ENCODE data around the gene WHAMM. TPM values are rescaled to one million over a fixed set of nuclear protein-coding genes. Genes with fewer than 3 reads are reported as not detected.

WHAMM gene
- total RNA-seq, 2 experiments from 2014 or later, result 86.4 to 87.7 TPM

DNA sequence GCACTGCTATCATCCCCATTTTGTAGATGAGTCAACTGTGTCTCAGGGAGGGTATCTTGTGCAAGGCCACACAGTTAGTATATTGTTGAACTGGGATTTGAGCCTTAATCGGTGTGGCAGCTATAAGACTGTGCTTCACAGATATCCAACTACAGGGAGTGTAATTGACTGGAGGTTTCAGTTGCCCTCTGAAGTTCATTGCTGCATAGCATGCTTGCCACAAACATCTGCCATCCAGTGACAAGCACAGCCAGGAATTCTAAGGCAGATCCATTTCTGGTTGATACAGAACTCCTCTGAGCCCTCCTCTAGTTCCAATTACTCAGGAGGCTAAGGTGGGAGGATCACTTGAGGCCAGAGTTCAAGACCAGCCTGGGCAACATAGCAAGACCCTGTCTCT is 19.9 kb upstream of the WHAMM start:
- peaks cover 0 to under 1% of the 10 kb centered on the region in 2 experiments for H3K9me3 ChIP-seq (ENCODE audit: control insufficient read depth in 1 of 2, insufficient read depth in 1 of 2, low read length in 2 of 2)
- no peaks in the 10 kb centered on the region for H3K27me3 ChIP-seq (ENCODE audit: control insufficient read depth in 1 of 2, insufficient read depth in 2 of 2, low read length in 2 of 2)
- H3K27ac ChIP-seq (ENCODE audit: low read depth in 1 of 2, low read length in 2 of 2), result no peak overlapping the region
- H3K4me3 ChIP-seq (ENCODE audit: low read length), result no peak overlapping the region
- H3K36me3 ChIP-seq (ENCODE audit: insufficient read depth, low read length), result no peaks in the 10 kb centered on the region
- peaks cover 5% of the 10 kb centered on the region for H3K9me3 Mint-ChIP-seq
- H3K4me1 ChIP-seq (ENCODE audit: insufficient read depth, low read length), result no peaks in the 10 kb centered on the region
- DNase-seq (no peak), ATAC-seq (ENCODE audit: poor library complexity) (no peak)
- H3K27ac Mint-ChIP-seq, result no peak overlapping the region
- TF ChIP-seq, protein P1, sequence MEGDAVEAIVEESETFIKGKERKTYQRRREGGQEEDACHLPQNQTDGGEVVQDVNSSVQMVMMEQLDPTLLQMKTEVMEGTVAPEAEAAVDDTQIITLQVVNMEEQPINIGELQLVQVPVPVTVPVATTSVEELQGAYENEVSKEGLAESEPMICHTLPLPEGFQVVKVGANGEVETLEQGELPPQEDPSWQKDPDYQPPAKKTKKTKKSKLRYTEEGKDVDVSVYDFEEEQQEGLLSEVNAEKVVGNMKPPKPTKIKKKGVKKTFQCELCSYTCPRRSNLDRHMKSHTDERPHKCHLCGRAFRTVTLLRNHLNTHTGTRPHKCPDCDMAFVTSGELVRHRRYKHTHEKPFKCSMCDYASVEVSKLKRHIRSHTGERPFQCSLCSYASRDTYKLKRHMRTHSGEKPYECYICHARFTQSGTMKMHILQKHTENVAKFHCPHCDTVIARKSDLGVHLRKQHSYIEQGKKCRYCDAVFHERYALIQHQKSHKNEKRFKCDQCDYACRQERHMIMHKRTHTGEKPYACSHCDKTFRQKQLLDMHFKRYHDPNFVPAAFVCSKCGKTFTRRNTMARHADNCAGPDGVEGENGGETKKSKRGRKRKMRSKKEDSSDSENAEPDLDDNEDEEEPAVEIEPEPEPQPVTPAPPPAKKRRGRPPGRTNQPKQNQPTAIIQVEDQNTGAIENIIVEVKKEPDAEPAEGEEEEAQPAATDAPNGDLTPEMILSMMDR (IDR thresholded peaks at IDR 0.05), result no peak
- ChIA-PET CTCF (no interaction called here), POLR2A (no interaction called here)
- intact Hi-C loops (cut with DNase I, micrococcal nuclease), result no loop called here
- H3K36me3 Mint-ChIP-seq (ENCODE audit: low read depth), result no peaks in the 10 kb centered on the region
- no peak overlapping the region for H3K4me3 Mint-ChIP-seq
- no peaks in the 10 kb centered on the region for H3K4me1 Mint-ChIP-seq (ENCODE audit: low read depth)
- no peaks in the 10 kb centered on the region for H3K27me3 Mint-ChIP-seq

GRCh38 chr15:82790321-82790720 is 19.1 kb upstream of the WHAMM start:
- ChIA-PET POLR2A (no interaction called here), CTCF (no interaction called here)
- no peak for ATAC-seq (ENCODE audit: poor library complexity)
- Histone ChIP-seq H3K9me3 (ENCODE audit: control insufficient read depth in 1 of 2, insufficient read depth in 1 of 2, low read length in 2 of 2) (peaks cover 0 to 4% of the 10 kb centered on the region in 2 experiments), H3K27me3 (ENCODE audit: control insufficient read depth in 1 of 2, insufficient read depth in 2 of 2, low read length in 2 of 2) (no peaks in the 10 kb centered on the region), H3K4me1 (ENCODE audit: insufficient read depth, low read length) (no peaks in the 10 kb centered on the region), H3K27ac (ENCODE audit: low read depth in 1 of 2, low read length in 2 of 2) (no peak overlapping the region), H3K4me3 (ENCODE audit: low read length) (no peak overlapping the region), H3K36me3 (ENCODE audit: insufficient read depth, low read length) (no peaks in the 10 kb centered on the region)
- Mint-ChIP-seq H3K4me1 (ENCODE audit: low read depth) (no peaks in the 10 kb centered on the region), H3K27me3 (no peaks in the 10 kb centered on the region), H3K4me3 (no peak overlapping the region), H3K36me3 (ENCODE audit: low read depth) (no peaks in the 10 kb centered on the region), H3K27ac (no peak overlapping the region), H3K9me3 (peaks cover 5% of the 10 kb centered on the region)
- no peak for DNase-seq
- intact Hi-C loops (cut with DNase I, micrococcal nuclease), result no loop called here
- TF ChIP-seq, protein P1 (IDR thresholded peaks at IDR 0.05), result no peak

- Mint-ChIP-seq H3K27me3 (no peaks in the 10 kb centered on the region), H3K4me3 (no peak overlapping the region), H3K4me1 (ENCODE audit: low read depth) (no peaks in the 10 kb centered on the region), H3K27ac (no peak overlapping the region), H3K9me3 (peaks cover 5% of the 10 kb centered on the region), H3K36me3 (ENCODE audit: low read depth) (no peaks in the 10 kb centered on the region)
- Histone ChIP-seq H3K4me3 (ENCODE audit: low read length) (no peak overlapping the region), H3K4me1 (ENCODE audit: insufficient read depth, low read length) (no peaks in the 10 kb centered on the region), H3K36me3 (ENCODE audit: insufficient read depth, low read length) (no peaks in the 10 kb centered on the region), H3K27me3 (ENCODE audit: control insufficient read depth in 1 of 2, insufficient read depth in 2 of 2, low read length in 2 of 2) (no peaks in the 10 kb centered on the region), H3K27ac (ENCODE audit: low read depth in 1 of 2, low read length in 2 of 2) (no peak overlapping the region), H3K9me3 (ENCODE audit: control insufficient read depth in 1 of 2, insufficient read depth in 1 of 2, low read length in 2 of 2) (peaks cover 0 to 4% of the 10 kb centered on the region in 2 experiments)
- ChIA-PET CTCF (no interaction called here), POLR2A (no interaction called here)
- TF ChIP-seq, protein P1 (IDR thresholded peaks at IDR 0.05), result no peak
- DNase-seq, result no peak
- intact Hi-C loops (cut with DNase I, micrococcal nuclease), result no loop called here
- no peak for ATAC-seq (ENCODE audit: poor library complexity)
Observed at GRCh38 chr15:82792068-82792467, 17.4 kb upstream of the WHAMM start.

Measured in CD4-positive, alpha-beta T cell (primary cell).